Lower leg skin (tissue), 4 donors: ENCODE measurements around the gene GLIPR2. TPM values are rescaled to one million over a fixed set of nuclear protein-coding genes. Genes with fewer than 3 reads are reported as not detected.
A peak's percentile ranks its signal among the peaks of the same experiment; 100 is the strongest.

Experiments used
- DNase-seq, 2 donors: peaks; one replicate each; pipeline ENCODE4 v3.0.0-alpha.2; 2019; ENCODE audit warnings: low spot score in 2 of 2
- H3K4me3 ChIP-seq: fragments of 200-600 bp; sonication (generic); 2 replicates; pipeline ENCODE4 v1.5.1; 2017; ENCODE audit warnings: mild to moderate bottlenecking, low read depth; ENCODE audit not compliant: poor library complexity, severe bottlenecking
- POLR2A ChIP-seq, 2 donors: fragments of 450-650 bp; IDR thresholded peaks; one replicate each; pipeline ENCODE4 v1.6.1; 2016 to 2017; ENCODE audit warnings: antibody characterized with exemption in 2 of 2, mild to moderate bottlenecking in 1 of 2, moderate library complexity in 1 of 2
- WGBS, 2 donors: methylation state at CpG; one replicate each; pipeline ENCODE4 v1.1.5; 2018; 5-methylcytosine and 5-hydroxymethylcytosine counted together
- intact Hi-C: fragments of 100-400 bp; cut with DNase I; formaldehyde crosslinking; loops from one replicate; pipeline ENCODE4 v1.15.0; 2023; ENCODE audit warnings: low total_unique reads
- total RNA-seq, 4 donors: library from RNA; depleted of rRNA; stranded (reverse); fragments of >200 nt; gene quantifications; one replicate each; pipeline ENCODE4 v1.1.0, GENCODE V29; 2016
- TF ChIP-seq, protein P1 (sequence below), 3 donors: fragments of 450-650 bp; IDR thresholded peaks; one replicate each; pipeline ENCODE4 v1.5.1; 2016; ENCODE audit warnings: antibody characterized with exemption in 3 of 3, mild to moderate bottlenecking in 3 of 3, moderate library complexity in 2 of 3

Gene GLIPR2
- total RNA-seq, 4 donors from 2014 or later, result 5.2 to 10.1 (median 6.5) TPM

DNA sequence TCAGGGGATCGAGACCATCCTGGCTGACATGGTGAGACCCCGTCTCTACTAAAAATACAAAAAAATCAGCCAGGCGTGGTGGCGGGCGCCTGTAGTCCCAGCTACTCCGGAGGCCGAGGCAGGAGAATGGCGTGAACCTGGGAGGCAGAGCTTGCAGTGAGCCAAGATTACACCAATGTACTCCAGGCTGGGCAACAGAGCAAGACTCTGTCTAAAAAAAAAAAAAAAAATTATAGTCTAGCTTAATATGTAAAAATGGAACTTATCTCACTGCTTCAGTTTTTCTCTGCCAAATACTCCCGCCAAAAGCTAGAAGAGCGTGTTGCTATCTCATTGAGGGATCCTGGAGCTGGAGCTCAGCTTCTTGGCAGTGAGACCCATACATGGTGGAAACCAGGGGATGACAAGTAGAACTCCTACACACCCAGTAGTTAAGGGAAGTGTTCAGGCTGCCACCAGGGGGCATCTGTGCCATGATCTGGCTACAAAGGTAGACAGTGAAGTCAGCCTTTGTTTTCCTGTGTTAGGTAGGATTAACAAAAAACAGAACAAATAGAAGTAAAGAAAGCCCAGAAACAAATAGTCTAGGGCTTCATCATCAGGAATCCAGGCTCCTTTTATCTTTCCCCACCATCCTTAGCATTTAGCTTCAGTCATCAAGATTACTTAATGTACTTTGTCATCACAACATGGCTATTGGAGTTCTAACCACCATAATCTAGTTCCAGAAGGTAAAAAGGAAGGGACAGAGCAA, 33.6 kb upstream of the GLIPR2 start:
- intact Hi-C loops, result loop anchor here (10.0 kb wide), 1 partner anchor 62 kb away; the partner anchor contains the start of gene CCIN
- H3K4me3 ChIP-seq, result no peak overlapping the region
- 75 to 77% methylated on average over 10 of the region's 10 CpGs for WGBS, 2 donors
- DNase-seq, result peak; percentile 62 to 95
- TF ChIP-seq, protein P1, sequence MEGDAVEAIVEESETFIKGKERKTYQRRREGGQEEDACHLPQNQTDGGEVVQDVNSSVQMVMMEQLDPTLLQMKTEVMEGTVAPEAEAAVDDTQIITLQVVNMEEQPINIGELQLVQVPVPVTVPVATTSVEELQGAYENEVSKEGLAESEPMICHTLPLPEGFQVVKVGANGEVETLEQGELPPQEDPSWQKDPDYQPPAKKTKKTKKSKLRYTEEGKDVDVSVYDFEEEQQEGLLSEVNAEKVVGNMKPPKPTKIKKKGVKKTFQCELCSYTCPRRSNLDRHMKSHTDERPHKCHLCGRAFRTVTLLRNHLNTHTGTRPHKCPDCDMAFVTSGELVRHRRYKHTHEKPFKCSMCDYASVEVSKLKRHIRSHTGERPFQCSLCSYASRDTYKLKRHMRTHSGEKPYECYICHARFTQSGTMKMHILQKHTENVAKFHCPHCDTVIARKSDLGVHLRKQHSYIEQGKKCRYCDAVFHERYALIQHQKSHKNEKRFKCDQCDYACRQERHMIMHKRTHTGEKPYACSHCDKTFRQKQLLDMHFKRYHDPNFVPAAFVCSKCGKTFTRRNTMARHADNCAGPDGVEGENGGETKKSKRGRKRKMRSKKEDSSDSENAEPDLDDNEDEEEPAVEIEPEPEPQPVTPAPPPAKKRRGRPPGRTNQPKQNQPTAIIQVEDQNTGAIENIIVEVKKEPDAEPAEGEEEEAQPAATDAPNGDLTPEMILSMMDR (IDR thresholded peaks at IDR 0.05), result peak in 1 of 3 donors; percentile 55
- TF ChIP-seq POLR2A (IDR thresholded peaks at IDR 0.05), result no peak

DNA sequence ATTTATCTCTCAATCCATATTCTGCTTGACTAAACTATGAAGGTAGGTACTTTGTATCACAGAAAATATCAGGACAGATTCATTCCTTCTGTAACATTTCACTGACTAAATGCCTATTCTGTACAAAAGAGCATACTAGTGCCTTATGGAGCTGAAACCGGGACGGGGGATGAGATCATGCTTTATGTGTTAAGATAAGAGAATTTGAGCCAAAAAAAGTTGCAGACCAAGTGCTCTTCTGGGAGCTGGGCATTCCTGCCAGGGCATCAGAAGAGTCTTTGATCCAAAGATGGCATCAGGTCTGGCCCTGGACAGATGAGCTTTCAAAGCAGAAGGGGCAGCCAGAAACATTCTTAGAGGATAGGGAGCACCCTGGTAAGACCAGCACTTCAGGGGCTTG, 27.5 kb upstream of the GLIPR2 start:
- DNase-seq, result no peak
- WGBS, 2 donors, result 76 to 83% methylated on average over 2 of the region's 2 CpGs
- no peak for TF ChIP-seq POLR2A (IDR thresholded peaks at IDR 0.05)
- intact Hi-C loops, result loop anchor here (5.0 to 10.0 kb wide), 2 partner anchors 56 to 1917 kb away; partner anchors contain the start of gene CCIN
- H3K4me3 ChIP-seq, result no peak overlapping the region

DNA sequence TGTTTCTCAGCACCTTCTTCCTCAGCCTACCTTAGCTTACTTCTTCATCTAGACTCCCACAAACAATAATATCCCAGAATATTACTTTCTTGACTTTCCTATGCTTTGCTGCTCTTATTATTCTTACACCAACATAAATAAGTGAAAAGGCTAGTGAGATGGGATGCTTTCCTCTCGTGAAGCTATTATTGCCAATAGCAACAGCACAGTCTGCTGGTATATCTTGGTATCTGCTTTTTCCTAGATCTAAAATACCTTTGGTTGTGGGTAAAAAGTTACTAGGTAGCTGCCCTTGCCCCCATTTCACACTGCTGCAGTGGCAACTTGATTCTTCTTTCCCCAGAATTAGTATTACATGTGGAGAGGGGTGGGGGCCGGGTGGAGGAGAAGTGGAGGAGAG, 26.1 kb upstream of the GLIPR2 start:
- intact Hi-C loops, result no loop called here
- DNase-seq, result no peak
- TF ChIP-seq, protein P1 (IDR thresholded peaks at IDR 0.05), result no peak
- TF ChIP-seq POLR2A (IDR thresholded peaks at IDR 0.05), result no peak
- H3K4me3 ChIP-seq, result no peak overlapping the region
- WGBS, 2 donors, result 83 to 88% methylated on average over 2 of the region's 2 CpGs

DNA sequence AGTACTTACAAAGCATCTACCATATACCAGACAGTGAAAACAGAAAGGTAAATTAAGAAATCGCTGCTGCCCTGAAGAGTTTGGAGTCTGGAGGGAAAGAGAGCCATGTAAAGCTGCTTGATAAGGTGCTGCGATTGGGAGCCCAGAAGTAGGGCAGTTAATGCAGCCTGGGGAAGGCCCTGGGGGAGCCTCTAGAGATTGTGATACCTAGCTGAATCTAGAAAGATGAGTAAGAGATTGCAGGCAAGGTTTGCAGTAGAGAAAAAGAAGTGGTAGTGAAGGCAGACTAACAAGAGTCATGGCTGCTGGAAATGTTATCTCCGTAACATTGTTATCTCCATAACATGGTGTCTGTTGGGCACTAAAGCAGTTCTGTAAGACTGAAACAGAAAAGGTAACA, 24.0 kb upstream of the GLIPR2 start:
- H3K4me3 ChIP-seq, result no peak overlapping the region
- TF ChIP-seq, protein P1 (IDR thresholded peaks at IDR 0.05), result no peak
- no peak for TF ChIP-seq POLR2A (IDR thresholded peaks at IDR 0.05)
- intact Hi-C loops, result no loop called here
- DNase-seq, result no peak
- 89 to 93% methylated on average over 3 of the region's 3 CpGs for WGBS, 2 donors

DNA sequence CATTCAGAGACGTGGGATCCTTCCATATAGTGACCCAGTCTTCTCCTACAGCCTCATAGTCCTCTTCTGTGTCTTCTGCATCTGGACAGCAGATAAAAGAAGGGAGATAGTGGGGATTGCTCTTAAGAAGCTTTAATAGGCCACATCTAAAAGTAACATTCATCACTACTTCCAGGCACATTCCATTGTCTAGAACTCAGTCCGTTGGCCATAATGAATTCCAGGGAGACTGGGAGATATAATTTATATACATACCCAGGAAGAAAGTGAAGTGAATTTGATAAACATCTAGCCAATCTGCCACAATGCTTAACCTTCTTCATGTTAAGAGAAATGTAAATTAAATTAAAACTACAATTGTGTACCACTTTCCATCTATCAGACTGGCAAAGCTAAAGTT, 22.5 kb upstream of the GLIPR2 start:
- DNase-seq, result no peak
- TF ChIP-seq POLR2A (IDR thresholded peaks at IDR 0.05), result no peak
- TF ChIP-seq, protein P1 (IDR thresholded peaks at IDR 0.05), result no peak
- intact Hi-C loops, result no loop called here
- H3K4me3 ChIP-seq, result no peak overlapping the region
- 71 to 77% methylated on average over 2 of the region's 2 CpGs for WGBS, 2 donors

DNA sequence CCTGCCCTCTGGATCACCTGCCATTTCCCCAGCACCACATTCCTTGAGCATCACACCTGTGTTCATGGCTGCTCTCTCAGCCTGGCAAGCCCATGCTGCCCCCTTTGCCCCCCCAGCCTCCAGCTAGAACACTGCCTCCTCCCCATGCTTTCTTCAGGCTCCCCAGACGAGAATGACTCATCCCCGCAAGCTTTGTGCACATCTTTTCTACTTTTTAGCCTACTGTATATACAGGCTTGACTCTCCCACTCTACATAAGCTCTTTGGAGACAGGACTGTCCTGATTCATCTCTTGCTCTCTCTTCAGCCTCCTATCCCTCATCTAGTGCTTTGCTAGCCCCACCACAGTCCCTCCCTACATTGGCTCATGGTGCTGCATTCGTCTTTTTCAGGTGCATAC, 19.9 kb upstream of the GLIPR2 start:
- no peak for TF ChIP-seq POLR2A (IDR thresholded peaks at IDR 0.05)
- TF ChIP-seq, protein P1 (IDR thresholded peaks at IDR 0.05), result no peak
- intact Hi-C loops, result no loop called here
- no peak overlapping the region for H3K4me3 ChIP-seq
- no peak for DNase-seq
- WGBS, 2 donors, result 84 to 93% methylated on average over 3 of the region's 3 CpGs
